ENCODE measurements around the gene ATXN2L.

Gene ATXN2L

GRCh38 chr16:28844226-28844885 is 21.6 kb downstream of the ATXN2L start:
- Histone ChIP-seq H3K4me1 (no peaks in the 10 kb centered on the region), H3K27me3 (no peaks in the 10 kb centered on the region), H3K4me3 (ENCODE audit: low read depth, low read length) (no peak overlapping the region), H3K9me3 (no peaks in the 10 kb centered on the region), H3K36me3 (peaks cover 34% of the 10 kb centered on the region)
- DNase-seq = no peak
- TF ChIP-seq CTCF (IDR thresholded peaks at IDR 0.05; ENCODE audit: low read depth, low read length) = no peak

GRCh38 chr16:28845293-28845692 is 22.5 kb downstream of the ATXN2L start:
- no peak for DNase-seq
- Histone ChIP-seq H3K4me3 (ENCODE audit: low read depth, low read length) (peak overlapping the region; percentile 100), H3K9me3 (no peaks in the 10 kb centered on the region), H3K27me3 (no peaks in the 10 kb centered on the region), H3K36me3 (peaks cover 34% of the 10 kb centered on the region), H3K4me1 (no peaks in the 10 kb centered on the region)
- TF ChIP-seq CTCF (IDR thresholded peaks at IDR 0.05; ENCODE audit: low read depth, low read length) = no peak

- no peaks in the 10 kb centered on the region for H3K4me1 ChIP-seq
- H3K9me3 ChIP-seq = no peaks in the 10 kb centered on the region
- DNase-seq = no peak
- H3K4me3 ChIP-seq (ENCODE audit: low read depth, low read length) = peak overlapping the region; percentile 100
- peaks cover 34% of the 10 kb centered on the region for H3K36me3 ChIP-seq
- no peaks in the 10 kb centered on the region for H3K27me3 ChIP-seq
- TF ChIP-seq CTCF (IDR thresholded peaks at IDR 0.05; ENCODE audit: low read depth, low read length) = no peak
These were observed 22.9 kb downstream of the ATXN2L start for GRCh38 chr16:28845761-28846079.

GRCh38 chr16:28846080-28846932 is 23.5 kb downstream of the ATXN2L start, which contains the start of gene TUFM:
Gene TUFM, minus strand, starts transcription at chr16:28846348. Its CDS starts 79 bp downstream, at chr16:28846269.
- no peaks in the 10 kb centered on the region for H3K9me3 ChIP-seq
- TF ChIP-seq CTCF (IDR thresholded peaks at IDR 0.05; ENCODE audit: low read depth, low read length) = peak; percentile 58
- H3K4me1 ChIP-seq = no peaks in the 10 kb centered on the region
- DNase-seq = peak; percentile 98
- H3K27me3 ChIP-seq = no peaks in the 10 kb centered on the region
- H3K36me3 ChIP-seq = peaks cover 34% of the 10 kb centered on the region
- peak within 1 kb of the TSS; percentile 100 for H3K4me3 ChIP-seq (ENCODE audit: low read depth, low read length)

- no peak for DNase-seq
- Histone ChIP-seq H3K4me1 (no peaks in the 10 kb centered on the region), H3K36me3 (peaks cover 33% of the 10 kb centered on the region), H3K27me3 (no peaks in the 10 kb centered on the region), H3K4me3 (ENCODE audit: low read depth, low read length) (peak overlapping the region; percentile 100), H3K9me3 (no peaks in the 10 kb centered on the region)
- TF ChIP-seq CTCF (IDR thresholded peaks at IDR 0.05; ENCODE audit: low read depth, low read length) = no peak
These were observed 24.1 kb downstream of the ATXN2L start for GRCh38 chr16:28846933-28847273.

- DNase-seq = no peak
These were observed 35.6 kb downstream of the ATXN2L start for GRCh38 chr16:28858421-28858820.

More at GRCh38 chr16:28858421-28858820, 35.6 kb downstream of the ATXN2L start:
- H3K36me3 ChIP-seq = no peaks in the 10 kb centered on the region
- TF ChIP-seq CTCF (IDR thresholded peaks at IDR 0.05; ENCODE audit: low read depth, low read length) = no peak
- no peaks in the 10 kb centered on the region for H3K9me3 ChIP-seq
- H3K4me3 ChIP-seq (ENCODE audit: low read depth, low read length) = no peak overlapping the region
- no peaks in the 10 kb centered on the region for H3K27me3 ChIP-seq
- no peaks in the 10 kb centered on the region for H3K4me1 ChIP-seq
